Endothelial cell (in vitro differentiated cells): ENCODE data around the gene C5orf15. TPM values are rescaled to one million over a fixed set of nuclear protein-coding genes. Genes with fewer than 3 reads are reported as not detected.

ENCODE experiments used
- DNase-seq: peaks from one replicate; pipeline ENCODE4 v3.0.0; 2021; ENCODE audit warnings: low spot score
- H3K27ac Mint-ChIP-seq: one replicate; pipeline ENCODE4 v1.8.0; 2021; ENCODE audit warnings: mixed read lengths, inconsistent platforms; ENCODE audit not compliant: unreplicated experiment
- H3K27me3 Mint-ChIP-seq: one replicate; pipeline ENCODE4 v1.8.0; 2021; ENCODE audit warnings: mild to moderate bottlenecking, moderate library complexity, mixed read lengths, inconsistent platforms; ENCODE audit not compliant: unreplicated experiment
- H3K36me3 Mint-ChIP-seq: one replicate; pipeline ENCODE4 v1.8.0; 2021; ENCODE audit warnings: mild to moderate bottlenecking, low read depth, mixed read lengths, inconsistent platforms; ENCODE audit not compliant: unreplicated experiment
- H3K4me1 Mint-ChIP-seq: one replicate; pipeline ENCODE4 v1.8.0; 2021; ENCODE audit warnings: mild to moderate bottlenecking, mixed read lengths, inconsistent platforms; ENCODE audit not compliant: unreplicated experiment
- H3K4me3 Mint-ChIP-seq: one replicate; pipeline ENCODE4 v1.8.0; 2021; ENCODE audit warnings: mild to moderate bottlenecking, mixed read lengths, inconsistent platforms; ENCODE audit not compliant: unreplicated experiment
- H3K9me3 Mint-ChIP-seq: one replicate; pipeline ENCODE4 v1.8.0; 2021; ENCODE audit warnings: mixed read lengths, inconsistent platforms; ENCODE audit not compliant: unreplicated experiment
- CTCF ChIP-seq: fragments of 200-600 bp; sonication (generic); IDR thresholded peaks from one replicate; pipeline ENCODE4 v1.5.0; 2021; ENCODE audit warnings: antibody characterized with exemption; ENCODE audit not compliant: unreplicated experiment
- total RNA-seq: library from RNA; stranded (reverse); fragmentation: NEBNext Ultra II Directional; extraction: Animal tissue kit (Norgen Biotek cat#: 25700); gene quantifications from one replicate; pipeline ENCODE4 v1.2.1, GENCODE V29; 2021; ENCODE audit not compliant: unreplicated experiment

Gene C5orf15
- total RNA-seq, 1 donor from 2014 or later: 35.5 TPM

GRCh38 chr5:133919148-133920136 lies 49.0 kb downstream of the C5orf15 start:
- H3K27me3 Mint-ChIP-seq: peaks cover 4% of the 10 kb centered on the region
- H3K4me1 Mint-ChIP-seq: no peaks in the 10 kb centered on the region
- H3K27ac Mint-ChIP-seq: no peak overlapping the region
- no peak overlapping the region for H3K4me3 Mint-ChIP-seq
- no peaks in the 10 kb centered on the region for H3K9me3 Mint-ChIP-seq
- no peak for TF ChIP-seq CTCF
- H3K36me3 Mint-ChIP-seq: no peaks in the 10 kb centered on the region
- DNase-seq: no peak

DNA sequence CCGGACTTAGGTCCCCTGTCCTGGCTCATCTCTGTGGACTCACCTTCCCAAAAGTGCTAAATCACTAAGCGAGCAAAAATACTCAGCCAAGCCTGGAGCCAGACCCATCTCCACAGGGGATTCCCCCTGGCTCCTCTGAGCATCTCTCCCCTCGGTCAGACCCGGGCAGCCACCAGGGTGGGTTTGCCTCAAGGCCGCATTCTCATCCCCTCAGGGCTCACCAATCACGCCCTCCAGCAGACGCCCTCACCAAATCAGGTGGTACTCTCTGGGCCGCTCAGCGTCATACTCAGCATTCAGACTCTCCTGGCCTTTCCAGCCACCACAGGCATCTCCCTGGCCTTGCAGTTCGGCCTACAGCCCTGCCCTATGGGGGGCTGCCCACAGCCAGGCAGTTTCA lies 49.7 kb downstream of the C5orf15 start:
- Mint-ChIP-seq H3K36me3 (no peaks in the 10 kb centered on the region), H3K27ac (no peak overlapping the region), H3K27me3 (peaks cover 5% of the 10 kb centered on the region), H3K4me3 (no peak overlapping the region), H3K9me3 (no peaks in the 10 kb centered on the region), H3K4me1 (no peaks in the 10 kb centered on the region)
- DNase-seq: no peak
- no peak for TF ChIP-seq CTCF

DNA sequence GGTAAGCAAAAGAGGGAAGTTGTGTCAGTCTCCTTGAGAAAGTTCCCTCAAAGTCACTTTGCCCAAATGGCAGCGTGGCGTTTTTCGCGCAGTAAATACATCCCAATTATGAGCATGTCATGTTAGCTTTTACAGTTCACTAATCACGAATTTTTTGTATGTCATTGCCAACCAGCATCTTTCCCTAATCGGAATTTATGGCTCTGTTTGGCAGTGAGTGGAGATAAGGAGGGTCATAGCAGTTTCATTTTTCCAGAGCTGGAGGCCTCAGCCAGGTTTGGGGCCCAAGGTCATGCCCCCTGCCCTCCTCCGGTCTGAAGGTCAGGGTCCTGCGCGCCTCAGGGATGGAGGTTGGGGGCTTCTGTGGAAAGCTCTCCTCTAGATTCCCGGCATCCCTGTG lies 50.1 kb downstream of the C5orf15 start:
- no peak for TF ChIP-seq CTCF
- no peaks in the 10 kb centered on the region for H3K9me3 Mint-ChIP-seq
- no peak overlapping the region for H3K4me3 Mint-ChIP-seq
- H3K4me1 Mint-ChIP-seq: no peaks in the 10 kb centered on the region
- no peaks in the 10 kb centered on the region for H3K36me3 Mint-ChIP-seq
- no peak overlapping the region for H3K27ac Mint-ChIP-seq
- DNase-seq: no peak
- peaks cover 7% of the 10 kb centered on the region for H3K27me3 Mint-ChIP-seq

DNA sequence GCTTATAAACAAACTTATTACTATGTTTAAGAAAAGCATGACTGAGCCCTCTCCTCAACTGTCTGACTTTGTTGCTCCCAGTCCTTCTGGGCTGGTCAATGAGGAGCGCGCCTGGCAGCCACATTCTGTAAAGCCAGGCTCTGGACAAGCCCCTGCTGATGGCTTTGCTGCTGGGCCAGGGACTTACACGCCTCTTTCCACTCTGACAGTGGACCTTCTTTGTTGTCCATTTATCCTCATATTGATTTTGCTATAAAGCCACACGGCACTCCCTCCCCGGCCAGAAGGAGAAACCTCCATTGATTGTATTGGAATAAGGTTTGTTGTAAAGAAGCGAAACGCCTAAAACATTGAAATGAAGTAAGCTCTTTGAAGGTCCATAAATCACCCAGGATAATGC lies 50.6 kb downstream of the C5orf15 start:
- Mint-ChIP-seq H3K9me3 (no peaks in the 10 kb centered on the region), H3K36me3 (no peaks in the 10 kb centered on the region), H3K27ac (no peak overlapping the region), H3K27me3 (peaks cover 7% of the 10 kb centered on the region), H3K4me1 (no peaks in the 10 kb centered on the region), H3K4me3 (no peak overlapping the region)
- no peak for TF ChIP-seq CTCF
- no peak for DNase-seq

- Mint-ChIP-seq H3K27ac (no peak overlapping the region), H3K4me3 (no peak overlapping the region), H3K9me3 (no peaks in the 10 kb centered on the region), H3K27me3 (peaks cover 7% of the 10 kb centered on the region), H3K36me3 (no peaks in the 10 kb centered on the region), H3K4me1 (no peaks in the 10 kb centered on the region)
- no peak for TF ChIP-seq CTCF
- no peak for DNase-seq
Observed at GRCh38 chr5:133916914-133917313, 51.5 kb downstream of the C5orf15 start.
